Activated CD8-positive, alpha-beta T cell treated with anti-CD3 and anti-CD28 coated beads for 36 hours (primary cell): Measurements from ENCODE around the gene QSOX1. TPM values are rescaled to one million over a fixed set of nuclear protein-coding genes. Genes with fewer than 3 reads are reported as not detected.
"Not testable (repeated sequence)": the region's sequence is repeated elsewhere in the genome, so short reads cannot be mapped to it uniquely, and the experiment has no call there.

ENCODE experiments used
- ATAC-seq: fragments of 200-7000 bp; cut with Tn5 transposase; one replicate; pipeline ENCODE4 v1.10.0; 2021; ENCODE audit warnings: mild to moderate bottlenecking, moderate library complexity
- CTCF ChIA-PET: fragments of 350-600 bp; sonication (Branson Sonifier 250); formaldehyde crosslinking; loops from one replicate; lab custom pipeline; 2021; ENCODE audit warnings: antibody characterized with exemption; lab: Charles Lee
- POLR2A ChIA-PET: fragments of 350-600 bp; sonication (Branson Sonifier 250); formaldehyde crosslinking; loops from one replicate; lab custom pipeline; 2021; ENCODE audit warnings: antibody characterized with exemption; lab: Charles Lee
- DNase-seq: peaks from one replicate; pipeline ENCODE4 v3.0.0-alpha.2; 2020
- H3K27ac Mint-ChIP-seq: one replicate; pipeline ENCODE4 v1.8.0; 2021; ENCODE audit warnings: mild to moderate bottlenecking, mixed read lengths
- H3K27me3 Mint-ChIP-seq: one replicate; pipeline ENCODE4 v1.8.0; 2021; ENCODE audit warnings: mixed read lengths
- H3K36me3 Mint-ChIP-seq: one replicate; pipeline ENCODE4 v1.8.0; 2021; ENCODE audit warnings: low read depth, mixed read lengths
- H3K4me1 Mint-ChIP-seq: one replicate; pipeline ENCODE4 v1.8.0; 2021; ENCODE audit warnings: low read depth, mixed read lengths
- H3K4me3 Mint-ChIP-seq: one replicate; pipeline ENCODE4 v1.8.0; 2021; ENCODE audit warnings: mild to moderate bottlenecking, moderate library complexity, mixed read lengths
- H3K9me3 Mint-ChIP-seq: one replicate; pipeline ENCODE4 v1.8.0; 2021; ENCODE audit warnings: mixed read lengths
- intact Hi-C: fragments of 100-400 bp; cut with micrococcal nuclease; formaldehyde crosslinking; loops from one replicate; pipeline ENCODE4 v1.10.0; 2022
- total RNA-seq, 2 experiments: library from RNA; stranded (reverse); gene quantifications; one replicate each; pipeline ENCODE4 v1.2.3, GENCODE V29; 2021
- TF ChIP-seq, protein P1 (sequence below): fragments of 200-600 bp; IDR thresholded peaks from one replicate; pipeline ENCODE4 v1.8.0; 2022; ENCODE audit warnings: antibody characterized with exemption, mild to moderate bottlenecking

QSOX1 gene
- total RNA-seq, 2 experiments from 2014 or later: 32.2 to 33.9 TPM

DNA sequence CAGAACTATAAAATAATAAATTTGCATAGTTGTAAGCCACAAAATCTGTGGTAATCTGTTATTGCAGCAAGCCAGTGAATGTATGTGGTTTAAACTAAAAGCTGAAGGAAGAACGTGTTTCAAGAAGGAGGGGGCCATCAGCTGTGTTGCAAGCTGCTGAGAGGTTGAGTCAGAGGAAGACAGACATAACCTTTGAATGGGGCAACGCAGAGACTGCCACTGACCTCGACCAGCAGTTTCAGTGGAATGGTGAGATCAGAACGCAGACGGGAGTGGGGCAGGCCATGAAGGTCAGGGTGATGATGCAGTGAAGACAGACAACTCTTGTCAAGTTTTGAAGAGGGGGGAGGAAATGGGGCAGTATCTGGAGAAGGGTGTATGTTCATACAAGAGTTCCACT, 23.2 kb upstream of the QSOX1 start:
- TF ChIP-seq, protein P1, sequence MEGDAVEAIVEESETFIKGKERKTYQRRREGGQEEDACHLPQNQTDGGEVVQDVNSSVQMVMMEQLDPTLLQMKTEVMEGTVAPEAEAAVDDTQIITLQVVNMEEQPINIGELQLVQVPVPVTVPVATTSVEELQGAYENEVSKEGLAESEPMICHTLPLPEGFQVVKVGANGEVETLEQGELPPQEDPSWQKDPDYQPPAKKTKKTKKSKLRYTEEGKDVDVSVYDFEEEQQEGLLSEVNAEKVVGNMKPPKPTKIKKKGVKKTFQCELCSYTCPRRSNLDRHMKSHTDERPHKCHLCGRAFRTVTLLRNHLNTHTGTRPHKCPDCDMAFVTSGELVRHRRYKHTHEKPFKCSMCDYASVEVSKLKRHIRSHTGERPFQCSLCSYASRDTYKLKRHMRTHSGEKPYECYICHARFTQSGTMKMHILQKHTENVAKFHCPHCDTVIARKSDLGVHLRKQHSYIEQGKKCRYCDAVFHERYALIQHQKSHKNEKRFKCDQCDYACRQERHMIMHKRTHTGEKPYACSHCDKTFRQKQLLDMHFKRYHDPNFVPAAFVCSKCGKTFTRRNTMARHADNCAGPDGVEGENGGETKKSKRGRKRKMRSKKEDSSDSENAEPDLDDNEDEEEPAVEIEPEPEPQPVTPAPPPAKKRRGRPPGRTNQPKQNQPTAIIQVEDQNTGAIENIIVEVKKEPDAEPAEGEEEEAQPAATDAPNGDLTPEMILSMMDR: no peak
- Mint-ChIP-seq H3K36me3 (no peaks in the 10 kb centered on the region), H3K4me1 (peaks cover 13% of the 10 kb centered on the region), H3K9me3 (peaks cover under 1% of the 10 kb centered on the region), H3K27ac (peak overlapping the region; percentile 11), H3K27me3 (peaks cover 16% of the 10 kb centered on the region), H3K4me3 (no peak overlapping the region)
- DNase-seq: peak; percentile 75
- ChIA-PET CTCF (no interaction called here), POLR2A (interaction anchor here (0.6 kb wide), 1 partner anchor 11 kb away, joined by 3 read pairs; no protein-coding TSS in a partner anchor)
- intact Hi-C loops: no loop called here
- ATAC-seq: peak; percentile 97

DNA sequence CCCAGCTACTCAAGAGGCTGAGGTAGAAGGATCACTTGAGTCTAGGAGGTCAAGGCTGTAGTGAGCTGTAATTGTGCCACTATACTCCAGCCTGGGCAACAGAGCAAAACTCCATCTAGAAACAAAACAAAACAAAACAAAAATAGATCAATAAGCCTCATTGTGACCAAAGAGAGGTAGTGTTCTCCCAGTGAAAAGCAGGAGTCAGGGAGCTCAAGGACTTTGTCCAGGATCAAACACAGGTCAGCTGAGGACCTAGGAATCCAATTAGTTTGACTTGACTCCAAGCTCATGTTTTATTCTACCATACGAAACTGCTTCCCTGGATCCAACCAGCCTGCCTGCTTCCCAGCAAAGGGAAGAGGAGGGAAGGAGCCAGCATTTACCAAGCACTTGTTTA, 21.5 kb upstream of the QSOX1 start:
- TF ChIP-seq, protein P1: no peak
- intact Hi-C loops: no loop called here
- Mint-ChIP-seq H3K36me3 (no peaks in the 10 kb centered on the region), H3K4me1 (peaks cover 8% of the 10 kb centered on the region), H3K4me3 (no peak overlapping the region), H3K9me3 (peaks cover 2% of the 10 kb centered on the region), H3K27me3 (peaks cover 19% of the 10 kb centered on the region), H3K27ac (no peak overlapping the region)
- ATAC-seq: no peak
- DNase-seq: no peak
- POLR2A ChIA-PET: no interaction called here
- CTCF ChIA-PET: no interaction called here

DNA sequence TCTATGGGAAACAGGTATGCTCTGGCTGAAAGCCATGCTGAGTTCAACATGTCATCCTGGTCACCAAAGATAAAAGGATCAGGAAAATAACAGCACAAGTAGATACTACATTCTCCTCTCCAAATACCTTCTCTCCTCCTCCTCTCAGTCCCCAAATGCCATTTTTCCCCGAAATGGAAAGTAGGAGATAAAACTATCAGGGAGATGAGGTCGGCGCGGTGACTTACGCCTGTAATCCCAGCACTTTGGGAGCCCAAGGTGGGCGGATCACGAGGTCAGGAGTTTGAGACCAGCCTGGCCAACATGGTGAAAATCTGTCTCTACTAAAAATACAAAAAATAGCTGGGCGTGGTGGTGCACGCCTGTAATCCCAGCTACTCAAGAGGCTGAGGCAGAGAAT, 21.0 kb upstream of the QSOX1 start:
- H3K36me3 Mint-ChIP-seq, H3K27ac Mint-ChIP-seq, H3K4me3 Mint-ChIP-seq, DNase-seq, H3K4me1 Mint-ChIP-seq, ATAC-seq, POLR2A ChIA-PET, intact Hi-C loops, H3K9me3 Mint-ChIP-seq, CTCF ChIA-PET: not testable (repeated sequence)
- H3K27me3 Mint-ChIP-seq: peaks cover 19% of the 10 kb centered on the region

DNA sequence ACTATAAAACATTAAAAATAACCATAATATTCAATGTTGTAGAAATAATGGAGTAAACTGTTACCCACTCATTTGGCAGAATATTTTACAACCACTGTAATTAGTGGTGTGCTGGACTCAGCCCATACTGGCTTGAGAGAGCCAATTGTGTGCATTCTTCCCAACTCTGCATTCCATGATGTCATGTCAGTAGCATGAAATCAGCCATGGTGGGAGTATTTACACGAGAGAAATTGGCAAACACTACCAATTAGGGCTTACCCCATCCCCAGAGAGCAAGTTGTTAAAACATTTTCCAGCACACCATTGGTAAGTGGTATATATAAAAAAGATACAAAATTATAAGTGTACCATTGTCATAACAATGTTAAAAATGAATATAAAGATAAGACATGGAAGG, 19.1 kb upstream of the QSOX1 start:
- intact Hi-C loops: no loop called here
- TF ChIP-seq, protein P1: no peak
- CTCF ChIA-PET: interaction anchor here (1.0 kb wide), 1 partner anchor 44 kb away, joined by 4 read pairs; no protein-coding TSS in a partner anchor
- H3K27me3 Mint-ChIP-seq: peaks cover 19% of the 10 kb centered on the region
- no peaks in the 10 kb centered on the region for H3K36me3 Mint-ChIP-seq
- no peak overlapping the region for H3K27ac Mint-ChIP-seq
- peaks cover 8% of the 10 kb centered on the region for H3K4me1 Mint-ChIP-seq
- H3K9me3 Mint-ChIP-seq: peaks cover 2% of the 10 kb centered on the region
- DNase-seq: no peak
- H3K4me3 Mint-ChIP-seq: no peak overlapping the region
- POLR2A ChIA-PET: no interaction called here
- ATAC-seq: no peak

DNA sequence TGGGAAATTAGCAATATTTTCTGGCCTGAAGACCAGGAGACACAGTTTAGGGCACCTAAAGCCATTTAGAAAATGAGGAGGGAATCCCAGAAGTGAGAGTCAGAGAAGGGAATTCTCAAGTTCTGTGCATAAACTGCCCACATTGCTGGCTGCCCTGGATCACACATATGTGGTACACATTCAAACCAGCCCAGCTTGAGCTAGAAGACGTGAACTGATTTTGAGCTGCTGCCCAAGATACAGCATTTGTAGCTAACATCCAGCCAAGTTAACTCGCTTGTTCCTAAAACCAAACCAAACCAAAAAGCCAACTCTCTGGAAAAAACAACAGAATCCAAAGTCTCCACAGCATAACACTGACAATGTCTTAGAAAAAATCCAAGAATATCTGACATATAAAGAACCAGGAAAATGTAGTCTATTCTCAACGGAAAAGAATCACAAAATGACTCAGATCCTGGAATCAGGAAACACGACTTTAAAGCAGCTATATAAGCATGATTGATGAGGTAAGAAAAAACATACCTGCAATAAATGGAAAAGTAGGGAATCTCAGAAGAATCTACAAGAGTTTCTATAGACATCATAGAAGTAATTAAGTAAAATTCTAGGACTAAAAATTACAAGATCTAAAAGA, 18.2 kb upstream of the QSOX1 start:
- DNase-seq (no peak), ATAC-seq (no peak)
- Mint-ChIP-seq H3K4me3 (no peak overlapping the region), H3K27me3 (peaks cover 19% of the 10 kb centered on the region), H3K9me3 (peaks cover 2% of the 10 kb centered on the region), H3K4me1 (peaks cover 6% of the 10 kb centered on the region), H3K27ac (no peak overlapping the region), H3K36me3 (no peaks in the 10 kb centered on the region)
- intact Hi-C loops: no loop called here
- CTCF ChIA-PET: interaction anchor here (1.0 kb wide), 1 partner anchor 43 kb away, joined by 4 read pairs; no protein-coding TSS in a partner anchor
- TF ChIP-seq, protein P1: no peak
- POLR2A ChIA-PET: interaction anchor here (0.7 kb wide), 1 partner anchor 741 kb away, joined by 3 read pairs; no protein-coding TSS in a partner anchor
